ENCODE results near the gene FPR3. TPM values are rescaled to one million over a fixed set of nuclear protein-coding genes. Genes with fewer than 3 reads are reported as not detected.

The FPR3 gene
- total RNA-seq, 1 donor: not detected

DNA sequence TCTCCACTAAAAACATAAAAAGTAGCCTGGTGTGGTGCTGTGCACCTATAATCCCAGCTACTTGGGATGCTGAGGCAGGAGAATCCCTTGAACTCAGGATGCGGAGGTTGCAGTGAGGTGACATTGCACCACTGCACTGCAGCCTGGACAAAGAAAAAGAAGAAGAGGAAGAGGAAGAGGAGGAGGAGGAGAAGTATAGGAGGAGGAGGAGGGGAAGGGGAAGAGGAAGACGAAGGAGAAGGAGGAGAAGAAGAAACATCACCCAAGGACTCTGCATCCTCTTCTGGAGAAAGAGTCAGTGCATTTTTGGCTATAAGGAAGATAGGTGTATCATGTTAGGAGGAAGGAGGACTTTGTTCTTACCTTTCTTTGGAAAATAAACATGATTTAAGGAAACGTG is 13.0 kb upstream of the FPR3 start:
- no peak for DNase-seq (ENCODE audit: low read depth)
- no peak for TF ChIP-seq CTCF (IDR thresholded peaks at IDR 0.05; ENCODE audit: insufficient read depth, low read depth, low read length)
- no peak overlapping the region for H3K4me3 ChIP-seq (ENCODE audit: low read depth, low read length)

- no peak overlapping the region for H3K4me3 ChIP-seq (ENCODE audit: low read depth, low read length)
- TF ChIP-seq CTCF (IDR thresholded peaks at IDR 0.05; ENCODE audit: insufficient read depth, low read depth, low read length): peak; percentile 37
- DNase-seq (ENCODE audit: low read depth): peak; percentile 36
Observed at GRCh38 chr19:51783372-51783771, 11.6 kb upstream of the FPR3 start.

GRCh38 chr19:51784109-51784785 is 10.7 kb upstream of the FPR3 start:
- DNase-seq (ENCODE audit: low read depth): peak; percentile 66
- TF ChIP-seq CTCF (IDR thresholded peaks at IDR 0.05; ENCODE audit: insufficient read depth, low read depth, low read length): no peak
- no peak overlapping the region for H3K4me3 ChIP-seq (ENCODE audit: low read depth, low read length)

GRCh38 chr19:51784922-51785690 is 9.9 kb upstream of the FPR3 start:
- TF ChIP-seq CTCF (IDR thresholded peaks at IDR 0.05; ENCODE audit: insufficient read depth, low read depth, low read length): no peak
- DNase-seq (ENCODE audit: low read depth): peak; percentile 96
- H3K4me3 ChIP-seq (ENCODE audit: low read depth, low read length): no peak overlapping the region

GRCh38 chr19:51786646-51787494 is 8.1 kb upstream of the FPR3 start:
- DNase-seq (ENCODE audit: low read depth): no peak
- H3K4me3 ChIP-seq (ENCODE audit: low read depth, low read length): no peak overlapping the region
- TF ChIP-seq CTCF (IDR thresholded peaks at IDR 0.05; ENCODE audit: insufficient read depth, low read depth, low read length): no peak

- DNase-seq (ENCODE audit: low read depth): no peak
- no peak overlapping the region for H3K4me3 ChIP-seq (ENCODE audit: low read depth, low read length)
- TF ChIP-seq CTCF (IDR thresholded peaks at IDR 0.05; ENCODE audit: insufficient read depth, low read depth, low read length): no peak
Observed at GRCh38 chr19:51788029-51788428, 6.9 kb upstream of the FPR3 start.

Data from fibroblast of villous mesenchyme (primary cell).